HuH-7 (cell line): ENCODE data around the gene BLVRB.
"Not testable (repeated sequence)": the region's sequence is repeated elsewhere in the genome, so short reads cannot be mapped to it uniquely, and the experiment has no call there.

Experiments
- DNase-seq: peaks from one replicate; pipeline ENCODE4 v3.0.0; 2011; ENCODE audit warnings: low spot score

The BLVRB gene

DNA sequence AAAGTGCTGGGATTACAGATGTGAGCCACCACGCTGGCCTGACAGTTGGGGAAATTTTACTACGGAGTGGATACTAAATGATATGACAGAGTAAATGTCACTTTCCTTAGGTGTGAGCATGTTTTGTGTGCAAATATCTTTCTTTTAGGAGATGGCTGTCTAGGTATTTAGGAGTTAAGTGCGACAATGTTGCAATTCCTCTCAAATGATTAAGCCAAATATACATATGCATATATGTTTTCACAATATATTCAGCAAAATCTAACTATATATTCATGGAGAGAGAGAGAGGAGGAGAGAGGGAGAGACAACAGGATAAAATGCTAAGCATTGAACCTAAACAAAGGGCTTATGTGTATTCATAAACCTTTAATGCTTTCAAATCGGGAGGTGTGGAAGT is 16.0 kb downstream of the BLVRB start:
- DNase-seq, result no peak

GRCh38 chr19:40446263-40446784 is 19.2 kb downstream of the BLVRB start:
- no peak for DNase-seq

- no peak for DNase-seq
These were observed 19.7 kb downstream of the BLVRB start for GRCh38 chr19:40445780-40446262.

- DNase-seq, result no peak
These were observed 20.7 kb downstream of the BLVRB start for GRCh38 chr19:40444825-40445312.

DNA sequence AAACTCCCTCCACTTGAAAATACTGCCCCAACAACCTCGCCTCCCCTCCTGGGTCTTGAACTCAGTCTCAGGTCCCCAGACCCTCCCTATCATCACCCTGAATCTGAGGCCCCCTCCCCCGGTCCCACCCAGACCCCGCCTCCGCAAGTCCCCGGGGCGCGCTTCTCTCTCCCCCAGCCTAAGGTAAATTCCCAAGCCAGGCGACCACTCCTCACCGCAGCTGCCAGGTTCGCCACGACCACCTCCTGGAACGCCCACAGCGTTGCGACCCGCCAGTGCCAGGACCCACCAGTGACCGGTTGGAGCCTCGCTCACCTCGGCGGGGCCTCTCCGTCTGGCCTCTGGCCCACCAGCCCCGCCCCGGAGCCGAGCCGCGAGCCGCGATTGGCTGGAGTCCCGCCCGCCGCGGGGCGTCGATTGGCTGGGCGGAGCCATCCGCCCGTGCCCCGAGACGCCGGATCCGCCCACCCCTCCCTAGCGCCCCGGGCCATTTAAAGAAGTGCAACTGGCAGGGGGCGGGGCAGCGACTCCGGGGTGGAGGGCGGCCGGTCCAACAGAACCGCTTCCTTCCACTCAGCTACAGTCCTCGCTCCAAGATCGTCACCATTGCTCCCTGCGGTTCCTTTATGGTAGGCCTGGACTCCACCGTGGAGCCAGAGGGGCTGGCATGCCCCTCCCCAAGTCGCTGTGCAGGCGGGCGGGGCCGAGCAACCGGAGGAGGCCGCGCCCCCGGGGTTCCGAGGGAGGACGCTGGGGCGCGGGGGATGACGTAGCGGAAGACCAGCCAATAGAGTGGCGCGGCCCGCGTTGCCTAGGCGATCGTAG is 21.3 kb downstream of the BLVRB start, which contains the start of gene SERTAD3:
Gene SERTAD3, minus strand, starts transcription at position 336 of the 825 bp plus-strand sequence. CDS start 2,255 bp downstream, outside the sequence.
- peak; percentile 96 for DNase-seq

- DNase-seq, result peak; percentile 99
These were observed 22.2 kb downstream of the BLVRB start for GRCh38 chr19:40443131-40443999.

DNA sequence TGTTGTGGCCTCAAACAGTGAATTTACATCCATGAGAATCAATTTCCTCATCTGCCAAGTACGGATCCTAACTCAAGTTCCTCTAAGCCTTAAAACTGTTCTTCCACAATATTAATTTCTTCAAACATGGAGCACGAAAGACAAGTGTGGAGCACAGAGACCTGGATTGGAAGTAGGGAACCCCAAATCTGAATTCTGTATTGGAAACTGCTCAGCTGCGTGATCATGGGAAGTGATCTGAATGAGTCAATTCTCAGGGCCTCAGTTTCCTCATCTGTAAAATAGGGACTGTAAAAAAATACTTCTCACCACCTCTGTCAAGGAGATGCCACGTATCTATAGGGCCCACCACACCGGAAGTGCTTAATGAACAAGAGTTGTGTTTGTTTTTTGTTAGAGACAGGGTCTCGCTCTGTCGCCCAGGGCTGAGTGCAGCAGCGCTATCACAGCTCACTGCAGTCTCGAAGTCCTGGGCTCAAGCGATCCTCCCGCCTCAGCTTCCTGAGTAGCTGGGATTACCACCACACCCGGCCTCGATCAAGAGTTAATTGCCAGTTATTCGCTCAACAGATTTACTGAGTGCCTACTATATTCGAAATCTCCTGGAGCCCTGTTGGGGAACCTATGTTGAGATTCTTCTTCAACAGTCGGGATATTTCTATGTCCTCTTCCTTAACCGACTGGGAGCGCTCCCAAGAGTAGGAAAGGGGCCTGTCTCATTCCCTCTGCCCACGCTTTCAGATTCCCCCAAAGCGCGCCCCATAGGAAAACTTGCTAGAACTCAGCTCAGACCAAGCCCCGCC is 23.0 kb downstream of the BLVRB start:
- no peak for DNase-seq

- no peak for DNase-seq
These were observed 23.8 kb downstream of the BLVRB start for GRCh38 chr19:40441719-40442253.

- DNase-seq, result no peak
These were observed 27.3 kb downstream of the BLVRB start for GRCh38 chr19:40438284-40438683.

GRCh38 chr19:40433391-40434216 is 31.9 kb downstream of the BLVRB start:
- DNase-seq, result peak; percentile 83

- DNase-seq, result not testable (repeated sequence)
These were observed 32.8 kb downstream of the BLVRB start for GRCh38 chr19:40432760-40433159.

DNA sequence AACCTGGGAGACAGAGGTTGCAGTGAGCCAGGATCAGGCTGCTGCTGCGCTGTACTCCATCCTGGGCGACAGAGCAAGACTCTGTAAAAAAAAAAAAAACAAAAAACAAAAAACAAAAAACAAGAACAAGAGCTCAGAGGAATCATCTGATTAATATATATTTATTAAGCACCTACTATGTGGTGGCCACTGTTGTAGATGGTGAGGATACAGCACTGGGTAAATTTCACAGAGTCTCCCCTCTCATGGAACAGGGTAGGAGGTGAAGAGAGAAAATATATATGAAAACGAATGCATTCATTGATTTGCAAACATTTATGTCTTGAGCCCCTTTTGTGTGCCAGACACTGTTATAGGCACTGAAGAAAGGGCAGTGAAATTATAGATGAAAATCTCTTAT is 33.8 kb downstream of the BLVRB start:
- no peak for DNase-seq

DNA sequence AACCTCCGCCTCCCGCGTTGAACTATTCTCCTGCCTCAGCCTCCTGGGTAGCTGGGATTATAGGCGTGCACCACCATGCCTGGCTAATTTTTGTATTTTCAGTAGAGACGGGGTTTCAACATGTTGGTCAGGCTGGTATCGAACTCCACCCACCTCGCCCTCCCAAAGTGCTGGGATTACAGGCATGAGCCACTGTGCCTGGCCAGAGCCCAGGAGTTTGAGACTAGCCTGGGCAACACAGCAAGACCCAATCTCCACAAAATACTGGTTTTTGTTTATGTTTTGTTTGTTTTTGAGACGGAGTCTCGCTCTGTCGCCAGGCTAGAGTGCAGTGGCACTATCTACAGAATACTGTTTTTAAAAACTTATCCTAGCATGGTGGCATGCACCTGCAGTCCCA is 35.3 kb downstream of the BLVRB start:
- not testable (repeated sequence) for DNase-seq

- not testable (repeated sequence) for DNase-seq
These were observed 37.3 kb downstream of the BLVRB start for GRCh38 chr19:40428197-40428596.

- DNase-seq, result peak; percentile 97
These were observed 39.9 kb downstream of the BLVRB start, which contains the start of gene SERTAD1 for GRCh38 chr19:40425450-40426287. TSS of gene SERTAD1 (minus strand) at chr19:40425992. CDS start at chr19:40423546, 2,446 bp downstream.

DNA sequence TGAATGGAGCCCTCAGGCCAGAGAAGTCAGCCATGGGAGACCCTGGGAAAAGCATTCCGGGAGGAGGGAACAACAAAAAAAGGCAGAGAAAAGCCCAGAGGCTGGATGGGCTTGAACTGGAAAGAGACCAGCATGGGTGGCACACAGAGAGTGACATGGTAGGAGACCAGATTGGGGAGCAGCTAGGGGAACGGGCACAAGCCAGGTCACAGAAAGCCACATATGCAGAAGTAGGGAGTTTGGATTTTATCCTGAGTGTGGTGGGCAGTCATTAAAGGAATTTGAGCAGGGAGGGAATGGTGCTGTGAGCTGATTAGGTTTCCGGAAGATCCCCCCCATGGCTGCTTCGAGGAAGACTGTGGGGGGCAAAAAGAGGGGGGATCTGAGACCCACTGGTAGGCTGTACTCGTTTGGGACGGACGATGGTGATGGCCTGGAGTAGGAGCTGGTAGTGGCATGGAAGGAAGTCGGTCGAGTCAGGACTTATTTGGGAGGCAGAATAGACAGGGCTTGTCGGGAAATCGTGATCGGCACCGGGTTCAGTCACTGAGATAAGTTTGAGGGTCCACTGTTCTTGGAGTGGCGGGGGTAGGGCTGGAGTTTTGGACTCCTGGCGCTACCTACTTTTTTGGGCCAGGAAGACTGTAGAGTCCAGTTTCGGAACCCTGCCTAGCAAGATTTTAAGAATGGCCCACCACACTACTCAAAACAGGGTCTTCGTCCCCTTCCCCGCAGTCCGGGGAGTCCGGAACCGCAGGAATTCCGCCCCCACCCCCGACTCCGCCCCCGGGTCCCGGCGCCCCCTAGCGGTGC is 40.7 kb downstream of the BLVRB start:
- no peak for DNase-seq

DNA sequence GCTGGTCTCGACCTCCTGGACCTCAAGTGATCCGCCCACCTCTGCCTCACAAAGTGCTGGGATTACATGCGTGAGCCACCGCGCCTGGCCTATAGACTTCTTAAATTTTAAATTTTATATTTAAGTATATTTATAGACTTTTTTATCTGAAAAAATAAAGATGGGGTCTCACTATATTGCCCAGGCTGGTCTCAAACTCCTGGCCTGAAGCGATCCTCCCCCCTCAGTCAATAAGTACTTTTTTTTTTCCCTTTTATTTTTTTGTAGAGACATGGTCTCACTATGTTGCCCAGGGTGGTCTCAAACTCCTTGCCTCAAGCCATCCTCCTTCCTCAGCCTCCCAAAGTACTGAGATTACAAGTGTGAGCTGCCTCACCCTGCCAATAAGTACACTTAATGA is 41.6 kb downstream of the BLVRB start:
- no peak for DNase-seq
